Fibroblast of skin of right quadriceps (primary cell): ENCODE measurements around the gene SLC22A7.
"Not testable (repeated sequence)": the region's sequence is repeated elsewhere in the genome, so short reads cannot be mapped to it uniquely, and the experiment has no call there.

ENCODE experiments used
- DNase-seq: peaks from one replicate; pipeline ENCODE4 v3.0.0-alpha.2; 2013

Gene SLC22A7

DNA sequence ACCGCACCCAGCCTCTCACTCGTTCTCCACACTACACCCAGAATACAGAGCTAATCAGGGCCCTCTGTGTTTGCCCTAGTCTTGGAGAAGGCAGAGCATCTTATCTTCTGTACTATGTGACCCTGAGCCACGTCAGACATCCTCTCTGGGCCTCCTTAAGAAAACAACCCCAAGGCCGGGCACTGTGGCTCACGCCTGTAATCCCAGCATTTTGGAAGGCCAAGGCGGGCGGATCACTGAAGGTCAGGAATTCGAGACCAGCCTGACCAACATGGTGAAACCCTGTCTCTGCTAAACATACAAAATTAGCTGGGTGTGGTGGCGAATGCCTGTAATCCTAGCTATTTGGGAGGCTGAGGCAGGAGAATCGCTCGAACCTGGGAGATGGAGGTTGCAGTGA, 4.9 kb downstream of the SLC22A7 start:
- DNase-seq: not testable (repeated sequence)

GRCh38 chr6:43303751-43304331, 5.8 kb downstream of the SLC22A7 start:
- DNase-seq: no peak

- no peak for DNase-seq
Observed at GRCh38 chr6:43304361-43304760, 6.3 kb downstream of the SLC22A7 start.

DNA sequence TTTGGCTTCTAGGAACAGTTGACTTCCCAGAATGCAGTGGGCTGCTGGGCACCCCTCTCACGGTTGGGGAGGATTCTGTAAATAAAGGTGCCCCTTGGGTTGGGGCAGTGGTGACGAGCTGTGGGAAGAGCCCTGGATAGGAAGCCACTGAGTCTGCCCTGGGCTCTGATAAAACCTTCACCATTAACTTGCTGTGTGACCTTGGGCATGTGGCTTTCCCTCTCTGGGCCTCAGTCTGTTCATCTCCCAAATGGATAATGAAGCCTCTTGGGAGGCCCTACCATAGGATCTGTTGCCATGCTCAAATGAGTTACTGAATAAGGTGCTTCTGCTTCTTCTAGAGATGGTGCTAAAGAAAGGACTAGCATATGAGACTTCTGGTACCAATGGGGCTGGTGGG, 6.8 kb downstream of the SLC22A7 start:
- DNase-seq: no peak

- no peak for DNase-seq
Observed at GRCh38 chr6:43306086-43306485, 8.0 kb downstream of the SLC22A7 start.

DNA sequence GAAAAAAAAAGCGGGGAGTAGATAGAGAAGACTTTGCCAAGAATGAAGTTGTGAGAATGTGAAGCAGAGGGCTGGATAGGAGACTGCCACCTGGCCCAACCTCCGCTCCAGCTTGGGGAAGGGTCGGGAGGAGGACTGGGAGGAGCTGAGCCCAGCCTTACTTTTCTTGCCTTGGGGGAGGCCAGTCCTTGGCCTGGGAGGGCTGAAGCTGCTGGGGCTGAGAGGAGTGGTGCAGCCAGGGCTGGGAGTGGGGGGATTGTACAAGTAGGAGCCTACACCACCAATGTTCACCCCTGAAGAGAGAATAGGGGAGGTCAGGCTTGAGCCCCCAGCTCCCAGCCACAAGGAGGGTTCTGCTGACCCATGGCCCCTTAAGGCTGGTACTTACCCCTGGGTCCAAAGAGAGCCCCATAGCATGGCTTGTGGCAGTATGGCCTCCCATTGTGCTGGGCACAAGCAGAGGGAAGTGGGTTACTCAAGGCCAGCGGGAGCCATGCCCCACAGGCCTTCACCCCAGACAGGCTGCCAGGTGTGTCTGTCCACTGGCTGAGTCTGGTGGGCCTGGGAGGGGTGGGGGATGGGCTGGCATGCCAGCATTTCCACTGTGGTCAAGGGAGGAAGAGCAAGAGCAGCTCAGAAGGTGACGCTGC, 9.5 kb downstream of the SLC22A7 start:
- DNase-seq: no peak

- DNase-seq: peak; percentile 56
Observed at GRCh38 chr6:43308101-43308989, 10.3 kb downstream of the SLC22A7 start, which contains the start of gene CRIP3. TSS of gene CRIP3 (minus strand) at chr6:43308826. CDS start at chr6:43308792, 34 bp downstream.

DNA sequence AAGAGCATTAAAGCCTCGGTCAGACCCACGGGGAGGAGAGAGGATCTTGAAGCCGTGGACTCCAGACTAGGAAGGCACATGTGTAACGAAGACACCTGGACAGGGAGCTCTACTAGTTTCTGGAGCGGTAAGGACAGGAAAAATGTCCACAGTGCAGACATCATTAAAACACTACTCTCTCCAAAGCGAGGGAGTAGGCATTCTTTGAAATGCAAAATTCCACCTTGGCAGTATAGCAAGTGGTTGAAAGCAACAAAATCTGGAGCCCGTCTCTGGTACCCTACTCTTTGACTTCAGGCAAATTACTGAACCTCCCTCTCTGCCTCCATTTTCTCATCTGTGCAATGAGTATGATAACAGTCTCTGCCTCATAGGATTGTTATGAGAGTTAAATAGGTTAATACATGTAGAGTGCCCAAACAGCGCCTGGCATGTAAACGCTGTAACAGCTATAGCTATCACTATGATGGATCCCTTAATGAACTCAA, 11.0 kb downstream of the SLC22A7 start:
- DNase-seq: no peak

DNA sequence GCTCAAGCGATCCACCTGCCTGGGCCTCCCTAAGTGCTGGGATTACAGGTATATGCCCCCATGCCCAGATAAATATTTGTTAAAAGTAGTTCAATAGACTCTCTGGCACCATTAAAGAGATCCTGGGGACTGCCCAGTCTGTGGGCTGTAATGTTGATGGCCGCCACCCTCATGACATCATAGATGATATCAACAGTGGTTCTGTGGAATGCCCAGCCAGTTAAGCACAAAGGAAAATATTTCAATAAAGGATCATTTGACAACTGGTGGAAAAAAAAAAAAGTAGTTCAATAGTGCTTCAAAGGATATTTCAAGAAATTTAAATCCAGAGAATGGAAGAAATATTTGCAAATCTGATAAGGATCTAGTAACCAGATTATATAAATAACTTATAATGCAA, 12.1 kb downstream of the SLC22A7 start:
- DNase-seq: no peak

GRCh38 chr6:43310624-43311023, 12.6 kb downstream of the SLC22A7 start:
- no peak for DNase-seq

GRCh38 chr6:43311666-43312065, 13.6 kb downstream of the SLC22A7 start:
- no peak for DNase-seq

GRCh38 chr6:43313813-43314212, 15.8 kb downstream of the SLC22A7 start:
- no peak for DNase-seq

DNA sequence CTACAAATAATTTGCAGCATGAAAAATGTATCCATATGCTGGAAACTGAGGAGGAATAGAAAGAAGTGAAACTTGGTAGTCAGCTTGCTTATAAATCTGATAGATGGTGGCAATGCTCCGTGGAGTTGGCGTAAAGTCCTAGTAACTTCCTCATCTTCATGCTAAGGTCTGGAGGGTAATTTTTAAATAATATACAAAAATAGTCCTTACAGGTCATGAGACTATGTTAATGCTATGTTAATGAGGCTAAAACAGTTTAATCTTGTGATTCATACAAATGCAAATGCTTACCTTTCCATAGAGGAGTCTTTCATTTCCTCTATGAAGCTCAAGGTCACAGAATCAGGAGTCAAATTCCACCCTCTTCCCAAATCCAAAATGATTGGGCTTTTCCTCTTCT, 20.0 kb downstream of the SLC22A7 start:
- no peak for DNase-seq

DNA sequence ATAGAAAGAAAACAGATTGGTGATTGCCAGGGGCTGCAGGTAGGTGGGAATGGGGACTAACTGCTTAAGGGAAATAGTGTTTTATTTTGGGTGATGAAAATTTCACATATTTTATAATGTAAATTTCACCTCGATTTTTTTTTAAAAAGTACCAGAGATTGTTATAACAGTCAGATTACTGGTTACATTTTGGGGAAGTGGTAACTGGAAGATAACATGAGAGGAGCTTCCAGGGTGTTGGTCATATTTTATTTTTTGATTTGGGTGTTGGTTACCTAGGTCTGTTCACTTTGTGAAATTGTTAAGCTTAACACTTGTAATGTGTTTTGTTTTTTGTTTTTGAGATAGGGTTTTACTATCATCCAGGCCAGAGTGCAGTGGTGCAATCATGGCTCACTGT, 27.8 kb downstream of the SLC22A7 start:
- no peak for DNase-seq

GRCh38 chr6:43328528-43328927, 30.5 kb downstream of the SLC22A7 start:
- no peak for DNase-seq

- DNase-seq: no peak
Observed at GRCh38 chr6:43331470-43331869, 33.4 kb downstream of the SLC22A7 start.

DNA sequence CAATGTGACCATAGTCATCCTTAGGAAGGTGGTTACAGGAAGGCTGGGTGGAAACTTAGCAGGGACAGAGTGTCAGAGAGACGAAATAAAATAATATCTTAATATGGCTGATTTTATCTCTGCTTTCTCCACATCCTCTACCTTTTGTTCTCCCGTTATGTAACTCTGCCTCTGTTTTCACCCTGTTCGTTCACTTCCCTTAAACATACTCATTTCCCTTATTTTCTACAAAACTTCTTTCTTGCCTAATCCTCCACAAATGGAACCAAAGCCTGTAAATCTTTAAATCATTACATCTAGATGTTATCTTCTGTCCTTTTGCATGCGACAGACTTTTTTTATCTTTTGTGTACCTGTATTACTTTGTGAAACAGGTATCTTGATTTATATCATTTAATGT, 33.8 kb downstream of the SLC22A7 start:
- DNase-seq: no peak

GRCh38 chr6:43334466-43335095, 36.5 kb downstream of the SLC22A7 start:
- DNase-seq: peak; percentile 70

GRCh38 chr6:43335469-43335868, 37.4 kb downstream of the SLC22A7 start:
- no peak for DNase-seq

DNA sequence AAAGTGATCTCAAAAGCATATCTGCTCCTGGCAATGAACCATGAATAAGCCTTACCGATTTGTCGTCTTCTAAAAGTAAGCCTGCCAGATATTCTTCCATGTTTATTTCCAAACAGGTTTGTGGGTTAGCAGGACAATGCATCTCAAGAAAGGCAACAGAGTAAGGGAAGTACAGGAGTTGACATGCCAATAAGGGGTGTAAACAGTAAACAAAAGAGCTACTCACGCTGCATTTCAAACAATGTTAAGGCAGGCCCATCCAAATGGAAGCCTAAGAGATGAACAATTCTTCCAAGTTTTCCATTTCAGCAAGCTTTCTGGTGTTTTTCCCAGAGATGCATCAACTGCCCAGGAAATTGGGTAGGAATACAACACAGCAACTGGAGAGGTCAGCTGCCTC, 38.3 kb downstream of the SLC22A7 start:
- no peak for DNase-seq

DNA sequence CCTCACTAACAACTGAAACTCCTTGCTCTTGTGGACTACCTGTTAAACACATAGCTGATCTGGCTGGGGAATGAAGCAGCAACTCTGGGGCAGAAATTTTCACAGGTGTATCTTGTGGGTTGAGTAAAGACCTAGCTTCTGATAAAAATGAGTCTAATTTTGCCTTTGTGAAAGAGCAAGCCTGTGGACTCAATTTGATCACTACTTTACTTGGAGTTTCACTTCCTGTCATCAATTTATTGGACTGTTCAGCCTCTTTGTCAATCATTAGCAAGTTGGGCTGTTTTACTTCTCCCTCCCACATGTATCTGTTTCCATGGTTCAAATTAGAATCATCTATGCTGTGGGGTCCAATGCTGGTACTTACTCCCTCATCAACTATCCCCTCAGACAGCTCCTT, 40.2 kb downstream of the SLC22A7 start:
- DNase-seq: no peak

DNA sequence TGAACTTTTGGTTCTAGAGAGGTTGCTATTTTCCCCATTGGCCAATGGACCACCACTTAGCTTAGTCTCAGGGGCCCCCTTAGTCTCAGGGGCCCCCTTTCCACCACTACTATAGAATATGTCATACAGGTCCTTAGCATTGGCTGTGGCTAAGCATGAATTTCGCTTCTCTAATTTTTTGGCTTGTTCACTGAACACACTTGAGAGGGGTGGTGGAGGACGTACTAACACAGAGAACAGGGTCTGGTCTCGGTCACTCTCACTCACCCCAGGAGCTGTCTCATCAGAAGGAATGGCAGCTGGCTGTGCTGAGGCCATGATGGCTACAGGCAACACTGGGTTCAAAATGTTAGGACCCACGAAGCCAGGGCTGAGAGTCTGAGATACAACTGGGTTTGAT, 41.1 kb downstream of the SLC22A7 start:
- no peak for DNase-seq

DNA sequence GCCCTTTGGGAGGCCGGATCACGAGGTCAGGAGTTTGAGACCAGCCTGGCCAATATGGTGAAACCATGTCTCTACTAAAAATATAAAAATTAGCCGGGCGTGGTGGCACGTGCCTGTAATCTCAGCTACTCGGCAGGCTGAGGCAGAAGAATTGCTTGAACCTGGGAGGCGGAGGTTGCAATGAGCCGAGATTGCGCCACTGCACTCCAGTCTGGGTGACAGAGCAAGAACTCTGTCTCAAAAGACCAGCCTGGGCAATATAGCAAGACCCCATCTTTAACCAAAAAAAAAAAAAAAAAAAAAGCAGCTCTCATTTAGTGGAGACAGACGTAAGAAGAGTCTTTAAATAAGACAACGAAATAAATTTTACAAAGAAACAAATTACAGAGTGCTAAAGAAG, 48.2 kb downstream of the SLC22A7 start:
- DNase-seq: not testable (repeated sequence)
